GM19240 (cell line): Measurements from ENCODE around the gene C15orf62.

Source experiments
- DNase-seq: peaks from one replicate; pipeline ENCODE4 v3.0.0; 2011; ENCODE audit warnings: low spot score; ENCODE audit not compliant: insufficient read length

The C15orf62 gene, protein sequence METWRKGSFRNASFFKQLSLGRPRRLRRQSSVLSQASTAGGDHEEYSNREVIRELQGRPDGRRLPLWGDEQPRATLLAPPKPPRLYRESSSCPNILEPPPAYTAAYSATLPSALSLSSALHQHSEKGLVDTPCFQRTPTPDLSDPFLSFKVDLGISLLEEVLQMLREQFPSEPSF

DNA sequence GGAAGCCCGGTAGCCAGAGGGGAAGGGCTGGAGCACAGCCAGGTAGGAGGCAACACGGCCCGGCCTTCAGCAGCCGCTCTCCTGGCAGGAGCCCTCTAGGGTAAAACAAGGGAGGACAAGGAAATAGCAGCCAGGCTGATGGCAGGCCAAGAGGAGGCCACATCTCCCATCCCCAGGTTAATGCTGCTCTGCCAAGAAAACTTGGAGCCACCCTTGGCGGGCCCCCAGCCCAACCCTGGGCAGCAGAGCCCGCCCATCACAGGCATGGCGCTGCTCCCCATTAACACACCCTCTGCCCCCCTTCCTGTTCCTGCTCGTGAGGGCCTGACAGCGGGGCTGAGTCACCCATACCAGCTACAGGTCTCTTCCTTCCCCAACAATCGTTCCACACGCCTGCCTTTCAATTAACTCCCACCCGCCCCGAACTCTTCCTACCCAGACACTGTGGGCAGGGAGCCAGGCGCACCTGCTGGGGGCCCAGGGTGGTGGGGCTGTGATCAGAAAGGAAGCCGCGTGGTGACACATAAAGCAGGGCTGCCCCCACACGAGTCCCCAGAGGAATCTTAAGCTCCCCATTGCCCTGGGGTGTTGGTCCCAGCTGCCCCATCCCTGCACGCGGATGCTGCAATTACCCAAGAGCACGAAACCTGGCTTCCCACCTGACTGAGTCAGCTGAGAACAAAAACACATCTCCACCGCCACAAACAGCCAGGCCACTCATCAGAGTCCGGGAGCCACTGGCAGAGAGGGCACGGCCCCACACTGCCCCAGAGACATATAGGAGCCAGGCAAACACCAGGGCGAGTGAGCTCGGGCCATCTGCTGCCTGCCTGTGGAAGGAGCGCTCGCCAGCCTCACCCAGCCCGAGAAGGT, at the start of gene C15orf62:
Gene C15orf62 (plus strand): TSS at position 707 of the 873 bp plus-strand sequence. CDS start 516 bp downstream, outside the sequence.
- no peak for DNase-seq

DNA sequence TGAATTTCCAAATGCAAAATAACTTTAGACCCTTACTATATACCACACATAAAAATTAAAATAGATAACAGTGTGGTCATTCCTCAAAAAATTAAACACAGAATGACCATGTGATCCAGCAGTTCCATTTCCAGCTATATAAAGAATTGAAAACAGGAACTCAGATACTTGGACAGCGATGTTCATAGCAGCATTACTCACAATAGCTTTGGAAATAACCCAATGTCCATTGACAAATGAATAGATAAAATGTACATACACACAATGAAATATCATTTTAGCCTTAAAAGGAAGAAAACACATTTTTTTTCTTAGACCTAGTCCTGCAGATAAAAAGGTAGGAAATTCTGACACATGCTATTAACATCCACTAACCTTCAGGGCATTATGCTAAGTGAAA, 48.1 kb upstream of the C15orf62 start:
- DNase-seq, result no peak

DNA sequence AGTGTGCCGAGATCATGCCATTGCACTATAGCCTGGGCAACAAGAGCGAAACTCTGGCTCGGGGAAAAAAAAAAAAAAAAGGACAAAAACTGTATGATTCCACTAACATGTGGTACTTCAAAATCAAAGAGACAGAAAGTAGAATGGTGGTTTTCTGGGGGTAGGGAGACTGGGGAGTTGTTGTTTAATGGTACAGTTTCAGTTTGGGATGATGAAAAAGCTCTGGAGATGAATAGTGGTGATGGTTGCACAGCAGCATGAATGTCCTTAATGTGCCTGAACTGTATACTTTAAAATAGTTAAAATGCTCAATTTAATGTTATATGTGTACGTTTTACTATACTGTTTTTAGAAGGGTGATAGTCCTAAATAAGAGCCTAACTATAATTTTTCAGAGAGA, 47.4 kb upstream of the C15orf62 start:
- no peak for DNase-seq

DNA sequence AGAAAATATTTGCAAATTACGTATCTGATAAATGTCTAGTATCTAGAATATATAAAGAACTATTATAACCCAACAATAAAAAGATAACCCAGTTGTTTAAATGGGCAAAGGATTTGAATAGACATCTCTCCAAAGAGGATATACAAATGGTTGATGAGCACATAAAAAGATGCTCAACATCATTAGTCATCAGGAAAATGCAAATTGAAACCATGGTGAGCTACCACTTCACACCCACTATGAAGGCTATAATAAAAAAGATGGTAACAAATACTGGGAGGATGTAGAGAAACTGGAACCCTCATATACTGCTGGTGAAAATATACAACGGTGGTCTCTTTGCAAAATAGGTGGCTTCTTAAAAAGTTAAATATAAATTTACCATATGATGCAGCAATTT, 46.8 kb upstream of the C15orf62 start:
- no peak for DNase-seq

DNA sequence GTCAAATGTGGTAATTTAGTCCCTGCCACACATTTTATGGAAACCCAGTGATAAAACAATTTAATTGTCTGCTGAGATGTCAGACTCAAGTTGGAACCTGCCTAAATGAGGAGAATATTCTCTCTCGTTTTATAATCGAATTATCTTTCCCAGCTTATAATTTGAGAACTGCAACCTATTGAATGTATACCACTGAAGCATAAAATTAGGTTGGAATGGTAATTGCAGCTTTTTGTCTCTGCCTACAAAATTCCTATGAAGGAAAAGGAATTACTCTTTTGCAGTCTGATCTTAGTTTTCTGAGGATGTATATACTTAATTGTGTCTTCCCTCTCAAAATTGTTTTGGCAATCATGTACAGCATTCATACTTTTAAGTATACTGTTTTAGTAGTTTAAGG, 45.9 kb upstream of the C15orf62 start:
- DNase-seq, result no peak

DNA sequence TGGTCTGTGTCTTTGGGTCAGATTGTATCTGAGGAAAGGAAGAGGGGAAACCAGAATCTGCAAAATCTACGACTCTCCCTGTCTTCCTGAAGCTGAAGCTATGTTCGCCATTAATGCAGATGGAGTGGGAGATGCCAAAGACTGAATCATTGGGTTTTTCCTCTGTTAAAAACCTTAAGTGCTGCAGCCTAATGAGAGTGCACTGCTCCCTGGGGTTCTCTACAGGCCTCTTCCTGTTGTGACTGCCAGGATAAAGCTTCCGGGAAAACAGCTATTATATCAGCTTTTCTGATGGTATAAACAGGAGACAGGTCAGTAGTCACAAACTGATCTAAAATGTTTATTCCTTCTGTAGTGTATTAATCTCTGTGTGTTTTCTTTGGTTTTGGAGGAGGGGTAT, 38.7 kb upstream of the C15orf62 start:
- DNase-seq, result no peak

DNA sequence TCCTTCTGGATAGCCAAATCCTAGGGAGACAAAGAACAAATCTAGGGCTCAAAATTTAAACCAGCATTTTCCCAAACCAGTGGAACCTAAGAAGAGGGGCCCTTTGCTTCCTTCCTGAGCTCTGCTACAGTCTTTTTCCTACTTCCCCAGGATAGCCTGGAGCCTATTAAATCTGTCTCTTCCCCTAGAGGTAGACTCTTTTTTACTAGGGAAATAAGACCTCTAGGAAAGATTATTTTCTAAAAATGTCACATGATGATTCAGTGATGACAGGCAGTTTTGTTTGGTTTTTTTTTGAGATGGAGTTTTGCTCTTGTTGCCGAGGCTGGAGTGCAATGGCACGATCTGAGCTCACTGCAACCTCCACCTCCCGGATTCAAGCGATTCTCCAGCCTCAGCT, 33.2 kb upstream of the C15orf62 start:
- DNase-seq, result no peak

DNA sequence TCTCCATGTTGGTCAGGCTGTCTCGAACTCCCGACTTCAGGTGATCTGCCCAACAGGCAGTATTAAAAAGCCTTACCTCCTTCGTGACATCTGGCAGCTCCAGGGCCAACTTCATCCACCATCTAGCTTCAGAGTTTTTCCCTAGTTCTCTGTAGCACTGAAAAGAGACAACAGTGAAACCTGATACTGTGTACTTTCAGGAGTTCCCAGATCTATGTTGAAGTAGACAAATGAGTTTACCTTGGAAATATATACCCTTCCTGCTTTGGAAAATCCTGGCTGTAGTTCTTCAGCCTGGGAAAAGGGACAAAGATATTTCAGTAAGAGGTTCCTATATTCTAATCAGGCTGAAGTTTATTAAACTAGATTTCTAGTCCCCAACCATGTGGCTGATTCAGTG, 32.7 kb upstream of the C15orf62 start:
- DNase-seq, result no peak

DNA sequence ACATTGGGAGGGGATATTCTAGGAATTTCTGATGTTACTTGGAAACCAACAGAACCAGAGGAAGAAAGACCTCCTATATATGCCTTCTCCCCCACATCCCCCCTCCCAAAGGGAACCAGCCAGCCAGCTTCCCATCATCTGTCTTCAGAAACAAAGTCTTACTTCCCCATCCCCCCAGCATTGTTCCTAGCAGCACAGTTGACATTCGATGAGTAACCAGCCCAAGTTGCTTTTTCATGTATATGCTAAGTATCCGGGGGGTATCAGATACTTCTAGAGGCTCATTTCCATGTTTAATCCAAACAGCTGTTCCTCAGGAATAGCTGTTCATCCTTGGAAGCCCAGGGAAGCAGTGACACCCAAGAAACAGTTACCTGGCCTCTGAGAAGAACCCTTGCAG, 30.7 kb upstream of the C15orf62 start:
- DNase-seq, result no peak

DNA sequence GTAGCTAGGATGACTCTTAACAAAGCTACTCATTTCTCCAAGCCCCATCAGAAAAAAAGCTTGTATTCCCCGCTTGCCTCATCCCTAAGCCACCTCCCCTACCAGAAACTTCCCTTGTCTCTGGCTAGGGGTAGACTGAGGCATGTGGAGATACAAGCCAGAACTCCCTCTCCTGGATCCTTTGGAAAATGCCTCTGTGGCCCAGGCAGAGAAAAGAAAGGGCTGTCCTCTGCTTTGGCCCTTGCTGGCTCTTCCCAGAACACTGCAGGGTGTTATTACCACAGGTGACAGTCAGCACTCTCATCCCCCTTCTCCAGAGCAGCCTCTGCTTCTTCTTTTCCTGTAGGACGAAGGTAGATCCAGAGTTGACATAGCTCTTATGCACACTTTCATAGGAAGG, 29.9 kb upstream of the C15orf62 start:
- no peak for DNase-seq

DNA sequence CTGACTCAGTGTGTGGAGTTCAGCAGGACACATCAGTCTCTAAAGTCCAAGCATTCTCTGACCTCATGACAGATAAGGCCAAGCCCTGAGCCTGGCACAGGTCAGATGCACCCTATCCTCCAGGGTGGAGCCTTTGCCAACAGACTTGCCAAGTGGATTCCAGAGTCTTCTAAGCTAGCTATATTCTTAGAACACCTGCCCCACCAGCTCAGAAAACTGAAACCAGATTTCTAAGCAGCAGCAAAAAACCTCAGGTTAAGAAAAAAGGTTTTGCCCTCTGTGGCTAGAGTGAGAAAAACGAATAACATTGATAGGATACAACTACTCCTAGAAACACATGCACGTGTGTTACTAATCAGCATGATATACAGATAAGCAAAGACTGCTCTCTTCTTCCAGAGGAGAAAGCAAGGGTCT, 26.3 kb upstream of the C15orf62 start:
- no peak for DNase-seq

DNA sequence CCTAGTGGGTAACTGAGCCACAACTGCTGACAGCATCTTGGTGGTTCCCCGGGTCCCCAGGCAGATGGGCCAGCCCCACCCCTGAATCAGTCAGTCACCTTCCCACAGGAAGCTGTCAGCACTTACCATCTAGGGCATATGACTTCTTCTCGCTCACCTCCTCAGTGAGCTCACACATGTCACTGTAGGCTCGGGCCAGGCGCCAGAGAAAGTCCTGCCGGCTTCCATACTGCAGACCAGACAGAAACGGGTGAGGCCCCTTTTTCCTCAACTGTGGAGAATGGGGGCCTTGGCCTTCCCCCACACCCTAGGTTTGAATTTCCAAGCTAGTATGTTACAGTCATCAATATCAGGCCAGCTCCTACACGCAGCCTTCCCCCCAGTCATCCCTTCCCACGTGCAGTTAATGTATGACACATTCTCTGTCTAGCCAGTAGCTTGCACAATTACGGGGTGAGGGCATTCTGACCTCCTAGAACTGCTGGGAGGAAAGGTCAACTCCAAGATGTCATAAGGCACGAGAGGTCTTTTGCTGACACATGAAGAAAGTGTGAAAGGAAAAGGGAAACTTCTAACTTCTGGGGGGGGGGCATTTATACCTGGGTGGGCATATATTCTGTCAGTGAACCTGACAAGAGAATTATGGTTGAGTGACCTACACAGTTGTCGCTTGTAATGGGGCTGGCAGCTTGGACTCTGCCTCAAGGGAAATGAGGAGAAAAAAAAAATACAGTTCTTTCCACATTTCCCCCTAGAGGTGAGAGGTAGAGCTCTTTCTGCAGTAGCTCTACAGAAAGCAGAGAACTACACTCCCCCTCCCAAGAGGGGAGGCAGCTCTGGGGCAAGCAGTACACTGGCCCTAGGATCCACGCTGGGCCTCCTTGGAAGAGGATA, 25.6 kb upstream of the C15orf62 start:
- no peak for DNase-seq

DNA sequence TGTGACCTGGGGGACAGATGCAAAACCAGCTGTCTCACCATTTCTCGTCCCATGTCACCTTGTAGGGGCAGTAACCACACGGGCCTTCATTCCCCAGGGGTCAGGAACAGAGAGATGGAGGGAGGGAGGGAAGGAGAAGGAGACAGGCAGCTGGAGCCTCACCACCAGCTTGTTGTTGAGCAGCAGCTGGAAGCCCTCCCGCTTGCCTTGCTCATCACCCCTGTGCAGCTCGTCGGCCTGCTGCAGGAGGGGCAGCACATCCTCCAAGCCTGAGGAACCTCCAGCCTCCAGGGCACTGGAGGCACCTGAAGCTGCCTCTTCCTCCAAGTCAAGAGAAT, 25.0 kb upstream of the C15orf62 start:
- DNase-seq, result no peak

DNA sequence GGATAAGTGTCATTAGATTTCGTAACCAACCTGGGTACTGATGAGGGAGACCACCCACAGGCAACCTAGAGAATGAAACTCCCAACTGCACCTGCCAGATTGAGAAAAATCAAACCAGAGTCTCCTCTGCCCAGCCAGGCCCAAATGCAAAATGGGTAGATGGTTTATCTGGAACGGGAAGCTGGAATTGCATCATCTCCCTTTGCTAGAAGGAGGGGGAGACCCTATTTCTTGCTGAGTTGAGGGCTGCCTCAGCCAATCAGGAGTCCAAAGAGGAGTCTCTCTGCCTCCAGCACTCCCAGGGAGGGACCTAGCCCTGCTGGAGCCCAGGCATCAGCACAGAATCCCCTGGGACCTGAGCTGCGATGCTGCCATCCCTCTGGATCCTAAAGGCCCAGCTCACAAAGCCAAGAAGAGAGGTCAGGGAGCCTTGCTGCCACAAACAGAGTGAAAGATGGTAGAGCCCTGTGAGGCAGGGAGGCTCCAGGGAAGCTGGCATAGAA, 22.8 kb upstream of the C15orf62 start:
- no peak for DNase-seq

DNA sequence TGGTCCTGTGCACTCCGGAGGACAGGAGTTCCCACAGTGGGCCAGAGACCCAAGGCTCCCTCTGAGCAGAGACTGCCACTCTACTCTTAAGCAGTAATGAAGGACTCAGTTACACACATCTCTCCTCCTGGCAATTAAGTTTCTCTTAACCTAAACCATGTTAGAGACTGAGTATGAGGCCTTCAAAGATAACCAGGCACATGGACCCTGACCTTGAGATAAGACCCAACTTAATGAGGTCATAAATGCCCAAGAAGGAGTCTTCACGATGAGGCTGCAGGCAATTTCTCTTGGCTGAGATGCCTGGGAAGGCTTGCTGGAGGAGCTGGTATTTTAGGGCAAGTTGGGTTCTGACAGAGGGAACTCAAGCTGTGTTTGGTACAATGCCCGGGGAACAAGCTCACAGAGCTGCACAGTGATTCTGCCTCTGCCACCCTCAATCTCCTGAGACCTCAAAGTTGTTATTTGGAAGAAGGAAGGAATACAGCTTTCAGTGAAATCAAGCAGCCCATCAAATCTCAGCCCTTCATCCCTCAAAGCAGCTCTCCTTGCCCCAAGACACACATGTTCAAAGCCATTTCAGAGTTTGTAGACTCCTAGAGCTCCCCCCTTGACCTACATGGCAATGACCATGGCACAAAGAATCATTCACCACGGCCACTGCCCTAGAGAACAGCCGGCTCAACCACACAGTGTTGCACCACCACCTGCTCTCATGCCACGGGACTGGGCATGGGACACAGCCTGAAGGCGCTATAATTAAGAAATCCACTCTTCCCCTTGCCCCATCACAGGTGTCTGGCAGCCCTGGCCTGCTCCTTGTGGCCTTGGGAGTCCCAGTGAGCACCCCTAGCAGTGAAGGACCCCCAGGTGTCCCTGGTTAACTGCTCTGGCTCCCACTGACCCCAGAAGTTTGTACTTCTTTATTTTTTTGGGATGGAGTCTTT, 21.8 kb upstream of the C15orf62 start:
- DNase-seq, result no peak

DNA sequence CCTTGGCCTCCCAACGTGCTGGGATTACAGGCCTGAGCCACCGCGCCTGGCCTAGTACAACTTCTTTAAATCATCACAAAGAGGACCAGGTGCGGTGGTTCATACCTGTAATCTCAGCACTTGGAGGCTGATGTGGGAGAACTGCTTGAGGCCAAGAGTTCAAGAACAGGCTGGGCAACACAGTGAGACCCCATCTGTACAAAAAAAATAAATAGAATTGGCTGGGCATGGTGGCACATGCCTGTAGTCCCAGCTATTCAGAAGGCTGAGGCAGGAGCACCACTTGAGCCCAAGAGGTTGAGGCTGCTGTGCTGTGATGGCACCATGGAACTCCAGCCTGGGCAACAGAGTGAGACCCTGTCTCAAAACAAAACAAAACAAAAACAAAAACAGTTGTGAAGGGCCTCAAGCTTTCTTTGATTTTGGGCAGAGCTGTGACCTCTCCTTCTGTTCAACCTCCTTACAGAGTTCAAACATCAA, 20.6 kb upstream of the C15orf62 start:
- DNase-seq, result no peak

DNA sequence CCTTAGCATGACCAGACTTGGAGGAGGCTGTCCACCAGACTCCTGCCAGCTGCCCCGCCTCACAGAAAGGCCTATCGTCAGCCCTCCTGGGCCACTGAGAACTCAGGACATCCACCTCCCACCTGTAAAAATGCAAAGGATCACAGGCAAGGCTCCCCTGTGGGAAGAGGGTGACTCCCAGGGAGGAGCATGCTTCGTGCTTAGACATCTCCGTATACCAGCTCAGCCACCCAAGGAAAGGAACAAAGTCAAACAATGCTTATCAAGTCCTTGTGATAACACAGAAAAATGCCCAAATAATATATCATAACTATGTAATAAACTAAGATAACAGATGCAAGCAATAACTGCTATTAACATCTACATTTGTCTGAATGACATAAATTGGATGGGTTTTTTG, 18.9 kb upstream of the C15orf62 start:
- no peak for DNase-seq

DNA sequence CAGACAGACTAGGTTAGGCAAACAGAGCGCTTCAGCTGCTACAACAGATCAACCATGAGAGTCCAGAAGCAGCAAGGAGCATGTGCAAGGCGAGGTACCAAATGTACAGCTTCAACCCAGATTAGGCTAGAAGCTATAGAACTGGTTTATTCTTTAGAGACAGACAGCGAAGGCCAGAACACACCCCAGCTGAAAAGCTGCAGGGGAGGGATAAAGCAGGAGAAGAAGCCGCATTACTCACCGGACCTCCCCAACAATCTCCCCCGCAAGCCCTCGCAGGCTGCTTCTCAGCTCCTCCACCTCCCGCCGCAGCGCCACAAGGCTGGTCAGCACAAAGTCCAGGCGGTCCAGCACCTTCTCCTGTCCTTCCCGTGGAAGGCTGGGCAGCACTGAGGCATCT, 18.0 kb upstream of the C15orf62 start:
- DNase-seq, result no peak

DNA sequence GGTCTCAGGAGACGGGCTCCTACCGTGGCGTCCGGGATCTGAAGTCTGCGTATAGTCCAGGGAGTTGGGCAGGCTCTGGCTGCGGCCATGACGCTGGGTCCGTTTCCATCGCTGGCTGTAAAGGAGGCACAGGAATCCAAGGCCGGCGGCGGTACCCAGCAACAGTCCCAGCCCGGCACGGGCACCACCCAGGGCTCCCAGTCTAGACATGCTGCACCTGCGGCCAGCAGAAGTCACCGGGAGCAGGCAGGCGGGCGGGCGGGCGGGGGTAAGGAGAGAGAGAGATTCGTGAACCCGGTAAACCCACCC, 15.3 kb upstream of the C15orf62 start:
- no peak for DNase-seq

DNA sequence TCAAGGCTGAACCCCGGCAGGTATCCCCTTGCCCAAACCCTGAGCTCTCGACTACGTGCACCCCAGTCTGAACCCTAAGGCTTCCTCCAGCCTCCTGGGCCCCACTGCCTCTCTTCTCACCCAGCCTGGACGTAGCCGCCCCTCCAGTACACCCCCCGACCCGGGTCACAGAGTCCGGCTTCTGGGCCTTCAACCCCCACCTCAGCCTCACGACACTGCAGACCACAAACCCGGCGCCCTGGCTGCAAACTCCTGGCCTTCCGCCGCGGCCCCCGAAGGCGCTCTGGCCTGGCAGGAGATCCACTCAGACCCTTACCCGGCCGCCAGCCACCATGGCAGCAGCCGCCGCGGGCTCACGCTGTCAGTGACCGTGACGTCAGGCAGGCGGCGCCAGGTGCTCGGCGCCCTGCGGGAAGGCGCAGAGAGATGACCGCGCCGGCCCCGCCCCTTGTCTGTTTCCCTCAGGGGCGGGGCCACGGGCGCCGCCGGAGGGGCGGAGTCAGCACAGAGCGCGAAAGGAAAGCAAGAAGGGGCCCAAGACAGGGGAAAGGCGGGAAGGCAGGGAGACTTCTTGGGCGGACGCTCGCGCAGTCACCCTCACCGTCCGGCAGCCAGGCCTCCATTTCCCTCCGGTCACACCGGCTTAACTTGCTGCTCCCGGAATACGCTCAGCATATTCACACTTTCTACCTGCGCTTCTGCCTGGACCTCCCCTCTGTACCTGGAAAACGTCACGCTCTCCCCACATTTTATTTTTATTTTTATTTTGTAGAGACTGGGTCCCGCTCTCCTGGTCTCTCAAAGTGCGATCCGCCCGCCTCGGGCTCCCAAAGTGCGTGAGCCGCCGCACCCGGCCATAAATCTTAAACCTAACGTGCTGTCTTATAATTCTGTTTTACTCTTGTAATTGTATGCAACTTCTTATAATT, 14.6 kb upstream of the C15orf62 start, which contains the start of gene RMDN3:
Gene RMDN3 (minus strand): TSS at position 372 of the 929 bp plus-strand sequence. CDS start 471 bp downstream, outside the sequence.
- DNase-seq, result peak; percentile 71
